ENCODE data around the gene RHBDD2. TPM values are rescaled to one million over a fixed set of nuclear protein-coding genes. Genes with fewer than 3 reads are reported as not detected.
A peak's percentile ranks its signal among the peaks of the same experiment; 100 is the strongest.

The RHBDD2 gene
- total and polyA plus RNA-seq, 9 of the 15 experiments (the other 6 are each of a cell fraction or from before 2014, with no cell fraction given): 3.3 to 36.7 (median 17.9) TPM

DNA sequence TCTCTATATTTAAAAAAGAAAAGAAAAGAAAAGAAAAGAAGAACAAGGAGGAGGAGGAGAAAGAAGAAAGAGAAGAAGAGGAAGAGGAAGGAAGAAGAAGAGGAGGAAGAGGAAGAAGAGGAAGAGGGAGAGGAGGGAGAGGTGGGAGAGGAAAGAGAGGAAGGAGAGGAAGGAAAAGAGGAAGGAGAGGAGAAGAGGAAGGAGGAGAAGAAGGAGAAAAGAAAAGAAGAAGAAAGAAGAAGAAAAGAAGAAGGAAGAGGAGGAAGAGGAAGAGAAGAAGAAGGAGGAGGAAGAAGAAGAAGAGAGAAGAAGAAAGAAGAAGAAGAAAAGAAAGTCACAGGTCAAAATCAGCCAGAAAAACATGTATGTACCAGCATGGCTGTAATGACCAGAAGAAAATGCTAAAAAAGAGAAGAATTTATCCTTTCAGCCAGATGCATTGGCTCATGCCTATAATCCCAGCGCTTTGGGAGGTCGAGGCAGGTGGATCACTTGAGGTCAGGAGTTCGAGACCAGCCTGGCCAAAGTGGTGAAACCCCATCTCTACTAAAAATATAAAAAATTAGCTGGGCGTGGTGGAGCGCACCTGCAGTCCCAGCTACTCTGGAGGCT is 30.8 kb downstream of the RHBDD2 start:
- Histone ChIP-seq H3K4me3 (no peak overlapping the region), H3K9me1 (ENCODE audit: control insufficient read depth, insufficient read depth, low read length) (no peaks in the 10 kb centered on the region), H2AFZ (ENCODE audit: low read depth, low read length) (no peak overlapping the region), H3K4me2 (ENCODE audit: insufficient read depth, low read length) (no peak overlapping the region), H3K79me2 (ENCODE audit: control insufficient read depth, insufficient read depth, low read length) (peaks cover 7% of the 10 kb centered on the region; the same call in 2 of the 3 replicates), H3K27ac (ENCODE audit: extremely low read depth, low read depth, low read length) (no peak overlapping the region), H3K4me1 (replicated peaks in 1 of 2; ENCODE audit: control insufficient read depth in 2 of 2, insufficient read depth in 2 of 2, low read length in 2 of 2) (peaks cover 8 to 9% of the 10 kb centered on the region in 2 experiments; a peak in 4 of 5 replicates), H3K36me3 (ENCODE audit: control insufficient read depth, insufficient read depth, low read length) (no peaks in the 10 kb centered on the region), H3K27me3 (ENCODE audit: control insufficient read depth in 2 of 2, insufficient read depth in 2 of 2, low read length in 2 of 2) (no peaks in the 10 kb centered on the region), H3K9me3 (replicated peaks; ENCODE audit: control insufficient read depth, insufficient read depth, low read depth, low read length) (no peaks in the 10 kb centered on the region), H4K20me1 (replicated peaks; ENCODE audit: control insufficient read depth, insufficient read depth, low read length) (no peaks in the 10 kb centered on the region), H3K9ac (ENCODE audit: insufficient read depth in 1 of 2, low read depth in 2 of 2, low read length in 2 of 2) (no peak overlapping the region)
- no TSS peak for BruUV-seq (replicated peaks)
- intact Hi-C loops (cut with micrococcal nuclease) (no loop called here), in situ Hi-C loops (cut with MboI) (no loop called here)
- DNase-seq (ENCODE audit: extremely low read depth in 1 of 4, low spot score in 3 of 4) (no peak), ATAC-seq (no peak), FAIRE-seq (no peak)
- ChIA-PET POLR2A (no interaction called here), CTCF (ENCODE audit: low intra/inter-chr PET ratio) (no interaction called here)
- 26% methylated on average over 5 of the region's 5 CpGs for WGBS (ENCODE audit: insufficient coverage, low coverage, missing lambda C conversion rate)
- TF ChIP-seq ETV6 (IDR thresholded peaks at IDR 0.05; ENCODE audit: borderline replicate concordance in 1 of 2, low read depth in 2 of 2, low read length in 1 of 2) (0 out of 4 replicates have a peak, but pooled peaks of 1 of the 2 experiments have one; percentile 21), ETV6 (CRISPR knock-in tag; IDR thresholded peaks at IDR 0.05; ENCODE audit: borderline replicate concordance) (no peak), HDAC1 (IDR thresholded peaks at IDR 0.05) (peak in 1 of 2 experiments; percentile 71; a peak in 2 of 4 replicates), NR2C2 (CRISPR knock-in tag; IDR thresholded peaks at IDR 0.05) (no peak), NR2C2 (tag; IDR thresholded peaks at IDR 0.05) (no peak), SLC30A9 (CRISPR knock-in tag; IDR thresholded peaks at IDR 0.05) (no peak), CAMTA2 (CRISPR knock-in tag; conservative IDR thresholded peaks at IDR 0.05) (no peak), ZNF133 (CRISPR knock-in tag; IDR thresholded peaks at IDR 0.05) (no peak), MCM3 (IDR thresholded peaks at IDR 0.05) (0 out of 2 replicates have a peak, but pooled peaks have one; percentile 69), LARP7 (IDR thresholded peaks at IDR 0.05) (peak; percentile 75; the same call in 1 of the 2 replicates)
- TF ChIP-seq, protein P1, sequence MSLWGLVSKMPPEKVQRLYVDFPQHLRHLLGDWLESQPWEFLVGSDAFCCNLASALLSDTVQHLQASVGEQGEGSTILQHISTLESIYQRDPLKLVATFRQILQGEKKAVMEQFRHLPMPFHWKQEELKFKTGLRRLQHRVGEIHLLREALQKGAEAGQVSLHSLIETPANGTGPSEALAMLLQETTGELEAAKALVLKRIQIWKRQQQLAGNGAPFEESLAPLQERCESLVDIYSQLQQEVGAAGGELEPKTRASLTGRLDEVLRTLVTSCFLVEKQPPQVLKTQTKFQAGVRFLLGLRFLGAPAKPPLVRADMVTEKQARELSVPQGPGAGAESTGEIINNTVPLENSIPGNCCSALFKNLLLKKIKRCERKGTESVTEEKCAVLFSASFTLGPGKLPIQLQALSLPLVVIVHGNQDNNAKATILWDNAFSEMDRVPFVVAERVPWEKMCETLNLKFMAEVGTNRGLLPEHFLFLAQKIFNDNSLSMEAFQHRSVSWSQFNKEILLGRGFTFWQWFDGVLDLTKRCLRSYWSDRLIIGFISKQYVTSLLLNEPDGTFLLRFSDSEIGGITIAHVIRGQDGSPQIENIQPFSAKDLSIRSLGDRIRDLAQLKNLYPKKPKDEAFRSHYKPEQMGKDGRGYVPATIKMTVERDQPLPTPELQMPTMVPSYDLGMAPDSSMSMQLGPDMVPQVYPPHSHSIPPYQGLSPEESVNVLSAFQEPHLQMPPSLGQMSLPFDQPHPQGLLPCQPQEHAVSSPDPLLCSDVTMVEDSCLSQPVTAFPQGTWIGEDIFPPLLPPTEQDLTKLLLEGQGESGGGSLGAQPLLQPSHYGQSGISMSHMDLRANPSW (CRISPR knock-in tag; IDR thresholded peaks at IDR 0.05): no peak
- TF ChIP-seq, protein P2, sequence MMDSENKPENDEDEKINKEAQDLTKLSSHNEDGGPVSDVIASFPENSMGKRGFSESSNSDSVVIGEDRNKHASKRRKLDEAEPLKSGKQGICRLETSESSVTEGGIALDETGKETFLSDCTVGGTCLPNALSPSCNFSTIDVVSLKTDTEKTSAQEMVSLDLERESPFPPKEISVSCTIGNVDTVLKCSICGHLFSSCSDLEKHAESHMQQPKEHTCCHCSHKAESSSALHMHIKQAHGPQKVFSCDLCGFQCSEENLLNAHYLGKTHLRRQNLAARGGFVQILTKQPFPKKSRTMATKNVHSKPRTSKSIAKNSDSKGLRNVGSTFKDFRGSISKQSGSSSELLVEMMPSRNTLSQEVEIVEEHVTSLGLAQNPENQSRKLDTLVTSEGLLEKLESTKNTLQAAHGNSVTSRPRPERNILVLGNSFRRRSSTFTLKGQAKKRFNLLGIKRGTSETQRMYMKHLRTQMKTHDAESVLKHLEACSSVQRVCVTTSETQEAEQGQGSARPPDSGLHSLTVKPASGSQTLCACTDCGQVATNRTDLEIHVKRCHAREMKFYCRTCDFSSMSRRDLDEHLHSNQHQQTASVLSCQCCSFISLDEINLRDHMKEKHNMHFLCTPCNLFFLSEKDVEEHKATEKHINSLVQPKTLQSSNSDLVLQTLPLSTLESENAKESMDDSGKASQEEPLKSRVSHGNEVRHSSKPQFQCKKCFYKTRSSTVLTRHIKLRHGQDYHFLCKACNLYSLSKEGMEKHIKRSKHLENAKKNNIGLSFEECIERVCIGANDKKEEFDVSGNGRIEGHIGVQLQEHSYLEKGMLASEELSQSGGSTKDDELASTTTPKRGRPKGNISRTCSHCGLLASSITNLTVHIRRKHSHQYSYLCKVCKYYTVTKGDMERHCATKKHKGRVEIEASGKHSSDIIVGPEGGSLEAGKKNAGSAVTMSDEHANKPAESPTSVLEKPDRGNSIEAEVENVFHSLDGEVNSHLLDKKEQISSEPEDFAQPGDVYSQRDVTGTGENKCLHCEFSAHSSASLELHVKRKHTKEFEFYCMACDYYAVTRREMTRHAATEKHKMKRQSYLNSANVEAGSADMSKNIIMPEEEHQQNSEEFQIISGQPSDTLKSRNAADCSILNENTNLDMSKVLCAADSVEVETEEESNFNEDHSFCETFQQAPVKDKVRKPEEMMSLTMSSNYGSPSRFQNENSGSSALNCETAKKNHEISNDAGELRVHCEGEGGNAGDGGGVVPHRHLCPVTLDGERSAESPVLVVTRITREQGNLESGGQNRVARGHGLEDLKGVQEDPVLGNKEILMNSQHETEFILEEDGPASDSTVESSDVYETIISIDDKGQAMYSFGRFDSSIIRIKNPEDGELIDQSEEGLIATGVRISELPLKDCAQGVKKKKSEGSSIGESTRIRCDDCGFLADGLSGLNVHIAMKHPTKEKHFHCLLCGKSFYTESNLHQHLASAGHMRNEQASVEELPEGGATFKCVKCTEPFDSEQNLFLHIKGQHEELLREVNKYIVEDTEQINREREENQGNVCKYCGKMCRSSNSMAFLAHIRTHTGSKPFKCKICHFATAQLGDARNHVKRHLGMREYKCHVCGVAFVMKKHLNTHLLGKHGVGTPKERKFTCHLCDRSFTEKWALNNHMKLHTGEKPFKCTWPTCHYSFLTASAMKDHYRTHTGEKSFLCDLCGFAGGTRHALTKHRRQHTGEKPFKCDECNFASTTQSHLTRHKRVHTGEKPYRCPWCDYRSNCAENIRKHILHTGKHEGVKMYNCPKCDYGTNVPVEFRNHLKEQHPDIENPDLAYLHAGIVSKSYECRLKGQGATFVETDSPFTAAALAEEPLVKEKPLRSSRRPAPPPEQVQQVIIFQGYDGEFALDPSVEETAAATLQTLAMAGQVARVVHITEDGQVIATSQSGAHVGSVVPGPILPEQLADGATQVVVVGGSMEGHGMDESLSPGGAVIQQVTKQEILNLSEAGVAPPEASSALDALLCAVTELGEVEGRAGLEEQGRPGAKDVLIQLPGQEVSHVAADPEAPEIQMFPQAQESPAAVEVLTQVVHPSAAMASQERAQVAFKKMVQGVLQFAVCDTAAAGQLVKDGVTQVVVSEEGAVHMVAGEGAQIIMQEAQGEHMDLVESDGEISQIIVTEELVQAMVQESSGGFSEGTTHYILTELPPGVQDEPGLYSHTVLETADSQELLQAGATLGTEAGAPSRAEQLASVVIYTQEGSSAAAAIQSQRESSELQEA (IDR thresholded peaks at IDR 0.05; ENCODE audit: low read depth): 0 out of 2 replicates have a peak, but pooled peaks have one; percentile 26

Measured in K562 (cell line).